Erythroblast (primary cell): ENCODE results near the gene MAN1C1.

Experiments used
- GATA1 ChIP-seq: IDR thresholded peaks from 2 replicates; pipeline ENCODE4 v1.6.1; 2011; ENCODE audit warnings: low read depth, mild to moderate bottlenecking, control low read depth, low read length, moderate library complexity
- POLR2A ChIP-seq: IDR thresholded peaks from 2 replicates; pipeline ENCODE4 v1.6.1; 2011; ENCODE audit warnings: mild to moderate bottlenecking, low read length

- TF ChIP-seq POLR2A: no peak
- no peak for TF ChIP-seq GATA1
Measured at GRCh38 chr1:25621876-25622275, 5.3 kb downstream of the MAN1C1 start.
